Activated effector memory CD4-positive, alpha-beta T cell treated with anti-CD3 and anti-CD28 coated beads, Interleukin-2, amount 50 U/mL, for 16 hours (primary cell): ENCODE results near the gene PRRC2A.
"Not testable (repeated sequence)": the region's sequence is repeated elsewhere in the genome, so short reads cannot be mapped to it uniquely, and the experiment has no call there.

Experiments
- DNase-seq: peaks from one replicate; pipeline ENCODE4 v3.0.0-alpha.2; 2020

PRRC2A gene

DNA sequence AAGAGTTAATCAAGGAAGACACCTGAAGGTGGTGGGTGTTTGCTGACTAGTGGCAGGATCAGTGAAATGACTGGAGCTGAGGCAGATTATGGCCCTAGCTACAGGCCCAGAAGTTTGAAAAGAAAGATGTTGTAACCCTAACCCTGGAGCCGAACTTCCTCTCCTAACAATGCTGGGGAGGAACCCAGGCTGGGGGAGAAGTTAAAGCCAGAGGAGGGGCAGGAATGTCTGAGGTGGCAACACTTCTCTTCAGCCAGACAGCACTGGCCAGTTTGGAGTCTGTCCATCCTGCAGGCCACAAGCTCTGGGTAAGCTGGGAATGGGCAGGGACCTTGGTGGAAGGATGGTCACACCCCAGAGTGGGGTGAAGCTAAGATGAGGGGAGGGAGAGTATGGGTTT, 34.5 kb upstream of the PRRC2A start, which contains the start of gene LST1:
Gene LST1 (plus strand): TSS at position 270 of the 400 bp plus-strand sequence. CDS start 1,023 bp downstream, outside the sequence.
- DNase-seq, result no peak

DNA sequence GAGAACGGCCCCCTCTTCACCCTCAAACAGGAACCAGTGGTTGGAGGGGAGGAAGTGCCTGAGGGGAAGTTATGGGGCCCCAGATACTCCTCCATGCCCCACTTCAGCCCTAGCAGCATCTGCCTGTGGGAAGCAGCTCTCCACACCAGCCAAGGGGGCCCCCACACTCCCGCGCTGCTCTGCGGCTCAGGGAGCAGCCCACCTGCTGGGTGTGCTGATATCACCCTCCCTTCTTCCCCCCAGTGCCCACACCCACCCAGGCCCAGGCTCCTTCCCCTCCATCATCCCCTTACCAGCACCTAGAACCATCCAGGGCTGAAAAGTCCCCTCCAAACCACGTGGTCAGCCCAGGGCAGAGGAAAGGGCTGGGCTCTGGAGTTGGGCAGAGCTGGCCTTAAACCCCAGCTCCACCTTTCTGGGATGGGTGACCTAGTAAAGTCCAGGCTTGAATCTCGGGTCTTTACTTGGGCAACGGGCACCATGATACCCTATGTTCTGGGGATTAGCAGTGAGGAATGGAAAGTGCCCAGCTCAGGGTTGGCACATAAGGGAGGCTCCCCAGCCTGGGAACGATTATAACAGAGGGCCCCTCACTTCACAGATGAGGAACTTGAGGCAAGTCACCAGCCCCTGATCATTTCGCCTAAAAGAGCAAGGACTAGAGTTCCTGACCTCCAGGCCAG, 33.8 kb upstream of the PRRC2A start:
- no peak for DNase-seq

DNA sequence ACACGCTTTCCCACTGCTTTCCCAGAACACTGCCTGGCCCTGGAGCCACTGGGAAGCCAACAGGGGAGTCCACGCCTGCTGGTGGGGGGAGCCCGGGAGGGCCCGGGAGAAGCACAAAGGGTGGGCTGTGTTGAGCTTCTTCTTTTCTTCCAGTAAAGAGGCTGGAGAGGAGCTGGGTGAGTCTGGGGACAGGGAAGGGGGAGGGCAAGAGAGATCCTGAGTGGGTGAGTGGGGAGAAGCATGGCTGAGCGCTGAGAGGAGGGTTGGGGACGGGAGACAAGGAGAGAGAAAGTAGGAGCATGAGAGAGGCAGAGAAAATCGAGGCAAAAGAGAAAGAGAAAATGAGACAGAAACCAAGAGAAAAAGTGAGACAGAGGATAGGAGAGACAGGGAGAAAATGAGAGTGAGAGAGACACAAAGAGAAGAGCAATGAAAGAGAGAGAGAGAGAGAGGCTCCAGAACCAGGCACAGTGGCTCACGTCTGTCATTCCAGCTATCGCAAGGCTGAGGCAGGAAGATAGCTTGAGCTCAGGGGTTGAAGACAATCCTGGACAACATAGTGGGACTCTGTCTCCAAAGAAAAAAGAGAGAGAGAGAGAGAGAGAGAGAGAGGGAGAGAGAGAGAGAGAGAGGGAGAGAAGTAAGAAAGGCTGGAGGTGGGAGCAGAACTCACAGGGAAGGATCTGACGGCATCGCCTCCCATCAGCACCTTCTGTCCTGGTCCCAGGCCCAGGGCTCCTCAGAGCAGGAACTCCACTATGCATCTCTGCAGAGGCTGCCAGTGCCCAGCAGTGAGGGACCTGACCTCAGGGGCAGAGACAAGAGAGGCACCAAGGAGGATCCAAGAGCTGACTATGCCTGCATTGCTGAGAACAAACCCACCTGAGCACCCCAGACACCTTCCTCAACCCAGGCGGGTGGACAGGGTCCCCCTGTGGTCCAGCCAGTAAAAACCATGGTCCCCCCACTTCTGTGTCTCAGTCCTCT, 32.4 kb upstream of the PRRC2A start:
- no peak for DNase-seq

DNA sequence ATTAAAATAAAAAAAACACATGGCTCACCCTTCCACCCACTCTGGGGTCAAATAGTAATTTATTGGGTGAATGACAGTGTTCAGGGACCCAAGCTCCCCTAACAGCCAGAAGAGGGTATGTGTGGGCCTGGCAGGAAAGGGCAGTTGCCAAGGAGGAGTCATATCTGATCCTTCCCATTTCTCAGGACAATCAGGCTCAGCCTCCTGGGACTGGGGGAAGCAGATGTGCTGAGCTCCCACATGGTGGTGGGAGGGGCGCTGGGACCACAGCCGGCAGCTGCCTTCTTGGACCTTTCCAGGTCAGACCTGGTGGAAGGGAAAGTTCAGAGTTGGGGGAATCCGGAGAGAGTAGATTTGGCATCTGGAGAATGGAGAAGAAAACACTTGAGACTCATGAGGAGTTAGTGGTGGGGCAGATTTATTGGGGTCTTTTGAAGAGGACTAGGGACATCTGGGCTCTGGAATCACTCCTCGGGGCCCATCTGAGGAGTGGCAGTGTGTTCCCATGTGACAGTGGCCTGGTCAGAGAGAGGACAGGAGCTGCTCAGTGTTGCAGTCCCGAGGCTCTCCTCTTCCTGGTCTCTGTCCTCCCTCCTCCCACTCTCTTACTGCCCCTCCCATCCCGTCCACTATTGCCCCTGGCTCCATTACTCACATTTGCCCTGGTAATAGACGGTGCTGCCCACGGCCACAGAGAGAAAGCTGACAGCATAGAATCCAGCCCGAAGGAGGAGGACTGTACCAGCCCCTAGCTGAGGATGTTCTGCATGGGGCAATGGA, 31.5 kb upstream of the PRRC2A start:
- DNase-seq, result no peak

DNA sequence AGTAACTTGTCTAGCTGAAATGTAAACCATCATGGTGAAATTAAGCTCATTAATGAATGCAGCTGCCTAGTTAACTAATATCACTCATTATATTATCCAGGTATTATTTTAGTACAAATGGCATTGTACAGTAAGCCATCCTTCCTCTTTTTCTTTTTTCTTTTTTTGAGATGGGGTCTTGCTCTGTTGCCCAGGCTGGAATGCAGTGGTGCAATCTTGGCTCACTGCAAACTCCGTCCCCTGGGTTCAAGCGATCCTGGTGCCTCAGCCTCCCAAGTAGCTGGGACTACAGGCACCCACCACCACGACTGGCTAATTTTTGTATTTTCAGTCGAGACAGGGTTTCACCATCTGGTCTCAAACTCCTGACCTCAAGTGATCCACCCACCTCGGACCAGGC, 29.8 kb upstream of the PRRC2A start:
- not testable (repeated sequence) for DNase-seq

DNA sequence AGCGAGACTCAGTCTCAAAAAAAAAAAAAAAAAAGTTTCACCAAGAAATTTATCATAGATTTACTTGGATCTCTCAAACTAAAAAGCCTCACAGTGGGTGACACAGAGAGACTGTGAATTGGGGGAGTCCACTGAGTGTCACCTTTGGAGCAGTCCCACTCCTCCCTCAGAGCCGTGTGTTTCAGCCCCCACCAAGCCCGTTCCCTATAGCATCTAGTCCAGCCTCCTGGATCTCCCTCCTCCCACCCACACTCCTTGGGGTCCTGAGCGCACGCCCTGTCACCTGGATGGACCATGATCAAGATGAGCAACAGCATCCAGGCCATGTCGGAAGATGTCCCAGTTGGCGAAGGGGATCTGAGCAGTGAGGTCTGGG, 28.1 kb upstream of the PRRC2A start:
- no peak for DNase-seq

DNA sequence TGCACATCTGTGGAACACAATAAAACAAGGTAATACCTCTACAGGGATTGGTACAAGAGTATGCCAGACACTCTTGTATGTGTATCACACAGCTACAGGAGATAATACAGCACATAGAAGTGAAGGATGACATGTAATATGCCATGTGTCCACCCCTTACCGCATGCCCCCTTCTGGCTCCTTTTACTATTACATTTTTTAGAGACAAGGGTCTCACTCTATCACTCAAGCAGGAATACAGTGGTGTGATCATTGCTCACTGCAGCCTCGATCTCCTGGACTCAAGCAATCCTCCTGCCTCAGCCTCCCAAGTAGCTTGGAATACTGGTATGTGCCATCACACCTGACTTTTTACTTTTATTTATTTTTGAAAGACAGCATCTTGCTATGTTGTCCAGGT, 23.5 kb upstream of the PRRC2A start:
- DNase-seq, result no peak

DNA sequence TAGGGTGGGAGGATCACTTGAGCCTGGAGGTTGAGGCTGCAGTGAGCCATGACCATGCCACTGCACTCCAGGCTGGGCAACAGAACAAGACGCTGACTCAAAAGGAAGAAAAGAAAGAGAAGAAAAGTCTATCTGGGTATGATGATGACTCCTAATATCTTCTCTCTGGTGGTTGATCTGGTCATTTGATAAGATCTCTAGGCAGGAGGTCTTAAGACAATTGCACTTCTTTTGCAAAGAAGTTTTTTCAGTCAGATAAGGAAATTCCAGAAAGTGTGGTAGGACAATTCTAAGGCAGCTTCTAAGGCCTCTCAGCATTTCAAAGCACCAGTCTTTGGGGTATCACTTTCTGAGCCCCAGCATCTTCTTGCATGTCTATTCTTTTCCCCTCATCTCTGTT, 13.2 kb upstream of the PRRC2A start:
- DNase-seq, result no peak

DNA sequence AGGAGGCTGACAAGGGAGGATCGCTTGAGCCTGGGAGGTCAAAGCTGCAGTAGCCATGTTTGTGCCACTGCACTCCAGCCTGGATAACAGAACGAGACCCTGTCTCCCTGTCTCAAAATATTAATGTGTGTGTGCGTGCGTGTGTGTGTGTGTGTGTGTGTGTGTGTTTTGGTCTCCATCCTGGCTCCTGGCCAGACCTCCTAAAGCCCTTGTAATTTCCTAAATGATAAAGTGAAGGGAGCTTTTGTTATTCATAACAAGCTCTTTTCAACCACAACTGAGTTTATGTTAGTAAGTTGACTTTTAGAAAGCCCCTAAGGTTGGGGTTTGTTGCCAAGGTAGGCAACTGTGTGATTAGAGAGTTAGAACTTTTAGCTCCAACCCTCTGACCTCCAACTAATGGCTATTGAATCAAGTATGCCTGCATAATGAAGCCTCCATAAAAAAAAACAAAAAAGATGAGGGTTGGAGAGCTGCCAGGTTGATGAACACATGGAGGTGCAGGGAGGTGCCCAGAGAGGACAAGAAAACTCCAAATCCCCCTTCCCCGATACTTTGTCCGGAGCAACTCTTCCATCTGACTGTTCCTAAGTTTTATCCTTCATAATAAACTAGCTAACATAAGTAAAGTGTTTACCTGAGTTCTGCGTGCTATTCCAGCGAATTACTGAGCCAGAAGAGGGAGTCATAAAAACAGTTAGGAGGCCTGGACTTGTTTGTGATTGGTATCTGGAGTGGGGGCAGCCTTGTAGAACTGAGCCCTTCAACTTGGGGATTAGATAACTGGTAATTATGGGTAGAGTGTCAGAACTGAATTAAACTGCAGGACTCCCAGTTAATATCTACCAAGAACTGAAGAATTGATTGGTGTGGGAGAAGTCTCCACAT, 10.8 kb upstream of the PRRC2A start:
- no peak for DNase-seq

DNA sequence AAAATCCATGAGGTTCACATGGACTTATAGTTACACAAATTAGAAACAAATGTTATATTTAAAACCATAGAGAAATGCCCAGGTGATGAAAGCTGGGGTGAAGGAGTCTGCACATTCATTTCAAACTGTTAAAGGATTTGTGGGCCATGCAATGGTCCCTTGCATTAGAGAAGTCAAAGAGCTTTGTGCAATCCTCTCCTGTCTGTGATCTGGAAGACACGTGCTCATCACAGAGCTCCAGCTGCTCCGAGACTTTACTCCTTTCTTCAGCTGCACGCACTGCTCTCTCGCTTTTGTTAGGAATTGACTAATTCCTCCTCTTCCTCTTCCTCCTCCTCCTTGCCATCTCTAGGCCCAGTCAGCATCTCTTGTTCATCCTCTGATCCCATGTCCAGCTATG, 9.5 kb upstream of the PRRC2A start:
- DNase-seq, result no peak

DNA sequence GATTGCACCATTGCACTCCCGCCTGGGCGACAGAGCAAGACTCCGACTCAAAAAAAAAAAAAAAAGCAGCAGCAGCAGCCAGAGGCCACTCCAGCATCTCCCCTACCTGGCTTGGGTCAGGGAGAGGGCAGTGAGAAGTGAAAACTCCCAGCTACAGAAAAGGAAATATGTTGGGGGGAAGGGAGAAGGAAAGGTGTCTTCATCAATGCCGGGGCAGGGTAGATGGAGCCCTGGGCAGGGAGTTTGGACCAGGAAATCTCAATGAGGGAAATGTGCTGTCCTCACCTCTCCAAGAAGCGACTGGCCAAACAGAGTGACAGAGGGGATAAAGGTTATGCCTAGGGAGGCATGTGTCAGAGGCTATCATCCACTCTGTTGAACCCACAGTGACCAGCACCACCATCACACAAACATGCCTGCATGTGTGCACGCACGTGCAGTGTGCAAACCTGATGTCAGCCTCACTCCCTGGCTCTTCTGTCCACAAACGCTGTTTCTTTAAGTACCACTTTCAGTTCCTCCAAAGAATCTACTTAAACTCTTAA, 6.4 kb upstream of the PRRC2A start:
- no peak for DNase-seq

DNA sequence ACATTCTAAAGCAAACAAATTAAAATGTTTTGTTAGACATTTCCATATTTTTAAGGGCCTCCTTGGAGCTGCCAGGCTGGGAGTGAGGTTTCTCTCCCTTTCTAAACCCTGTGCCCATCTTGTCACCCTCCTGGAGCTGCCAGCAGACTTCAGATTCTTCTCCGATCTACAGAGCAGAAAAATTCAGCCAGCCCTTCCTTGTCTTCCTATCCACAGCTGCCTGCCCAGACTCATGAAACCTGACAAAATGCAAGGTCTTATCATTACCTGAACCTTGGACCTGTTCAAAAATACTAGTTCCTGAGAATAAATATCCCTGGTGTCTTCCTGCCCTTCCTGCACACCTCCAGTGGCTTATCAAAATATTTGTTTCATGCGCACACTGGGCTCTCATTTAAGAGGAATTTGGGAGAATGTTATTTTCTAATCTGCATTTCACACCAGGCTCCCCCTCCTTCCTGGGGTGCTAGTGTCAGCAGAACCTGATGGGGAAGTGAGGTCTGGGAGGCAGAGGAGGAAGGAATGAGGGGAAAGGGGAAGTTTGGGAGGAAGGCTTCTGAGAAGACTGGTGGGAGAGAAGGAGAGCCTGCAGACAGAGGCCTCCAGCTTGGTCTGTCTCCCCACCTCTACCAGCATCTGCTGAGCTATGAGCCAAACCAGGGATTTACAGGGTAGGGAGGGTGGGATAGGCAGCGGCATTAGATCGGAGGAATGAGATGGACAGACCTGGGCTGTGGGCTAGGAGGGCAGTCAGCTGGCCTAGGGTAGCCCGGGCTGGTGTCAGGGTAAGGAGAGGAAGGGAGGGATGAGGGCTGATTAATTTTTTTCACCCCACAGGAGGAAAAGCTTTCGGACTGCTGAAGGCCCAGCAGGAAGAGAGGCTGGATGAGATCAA, 5.6 kb upstream of the PRRC2A start, which contains the start of gene AIF1:
Gene AIF1 (plus strand): TSS at position 551 of the 895 bp plus-strand sequence. CDS start 96 bp downstream, at position 647.
- no peak for DNase-seq

DNA sequence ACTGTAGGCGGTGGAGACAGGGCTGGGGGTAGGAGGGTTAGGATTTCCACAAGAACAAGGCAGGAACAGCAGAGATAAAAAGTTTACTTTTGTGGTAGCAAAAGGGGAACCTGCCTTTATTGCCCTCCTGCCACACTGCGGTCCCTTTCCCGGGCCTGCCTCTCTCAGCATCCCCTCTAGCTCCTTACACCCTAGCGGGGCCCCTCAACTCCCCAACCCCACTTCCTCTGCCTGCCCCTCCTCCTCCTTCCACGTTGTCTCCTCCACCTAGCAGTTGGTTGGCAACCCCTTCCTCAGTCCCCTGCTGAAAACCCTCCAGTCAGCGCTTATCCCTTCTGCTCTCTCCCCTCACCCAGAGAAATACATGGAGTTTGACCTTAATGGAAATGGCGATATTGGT, 4.8 kb upstream of the PRRC2A start:
- no peak for DNase-seq

DNA sequence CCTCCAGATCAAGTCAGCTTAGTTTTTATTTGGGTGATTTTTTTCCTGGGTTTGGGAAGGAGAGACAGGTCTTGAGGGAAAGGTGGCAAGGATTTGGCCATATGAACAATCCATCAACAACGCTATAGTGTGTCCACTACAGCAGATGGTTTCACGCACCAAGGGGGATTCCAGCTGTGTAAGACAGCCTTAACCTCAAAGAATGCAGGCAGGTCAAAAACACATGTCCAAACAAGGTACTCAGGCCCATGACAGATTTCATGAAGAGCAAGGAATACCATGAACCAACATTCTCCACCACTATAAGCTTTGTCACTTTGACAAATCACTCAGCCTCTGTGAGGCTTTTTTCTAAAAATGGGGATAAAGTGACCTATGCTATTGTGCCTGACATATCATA, 3.5 kb upstream of the PRRC2A start:
- no peak for DNase-seq

DNA sequence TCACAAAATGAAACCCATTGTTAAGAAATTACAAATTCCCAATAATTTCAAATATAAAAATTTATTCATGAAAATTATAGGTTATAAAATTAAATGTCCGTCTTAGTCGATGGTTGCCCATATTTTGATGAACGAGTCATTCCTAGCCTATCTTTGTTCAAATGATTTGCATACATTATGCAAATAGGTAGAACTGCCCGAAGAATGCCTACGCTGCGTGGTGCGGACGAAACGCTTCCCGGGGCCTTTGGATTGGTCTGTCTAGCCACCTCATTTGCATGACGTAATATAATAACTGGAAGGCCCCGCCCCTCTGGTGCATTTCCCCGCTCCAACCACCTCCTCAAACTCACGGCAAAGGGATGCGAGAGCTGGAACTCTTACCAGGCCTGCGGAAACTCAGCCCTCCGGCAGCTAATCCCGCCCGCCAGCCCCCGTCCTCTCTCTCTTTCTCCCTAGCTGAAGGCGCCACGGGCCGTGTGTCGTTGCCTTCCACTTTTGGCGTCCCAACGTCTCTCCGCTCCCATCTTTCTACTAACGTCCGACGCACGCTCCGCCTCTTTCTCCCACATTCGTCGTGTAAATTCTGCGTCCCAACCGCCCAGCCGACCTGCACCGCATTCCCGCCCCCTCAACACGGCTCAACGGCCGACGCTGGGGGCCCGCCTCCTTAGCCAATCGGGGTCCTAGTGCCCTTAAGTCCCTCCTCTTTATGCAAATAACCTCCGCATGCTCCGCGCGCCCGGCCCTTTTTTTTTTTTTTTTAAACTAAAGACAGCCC, 520 bp upstream of the PRRC2A start:
- peak; percentile 98 for DNase-seq

DNA sequence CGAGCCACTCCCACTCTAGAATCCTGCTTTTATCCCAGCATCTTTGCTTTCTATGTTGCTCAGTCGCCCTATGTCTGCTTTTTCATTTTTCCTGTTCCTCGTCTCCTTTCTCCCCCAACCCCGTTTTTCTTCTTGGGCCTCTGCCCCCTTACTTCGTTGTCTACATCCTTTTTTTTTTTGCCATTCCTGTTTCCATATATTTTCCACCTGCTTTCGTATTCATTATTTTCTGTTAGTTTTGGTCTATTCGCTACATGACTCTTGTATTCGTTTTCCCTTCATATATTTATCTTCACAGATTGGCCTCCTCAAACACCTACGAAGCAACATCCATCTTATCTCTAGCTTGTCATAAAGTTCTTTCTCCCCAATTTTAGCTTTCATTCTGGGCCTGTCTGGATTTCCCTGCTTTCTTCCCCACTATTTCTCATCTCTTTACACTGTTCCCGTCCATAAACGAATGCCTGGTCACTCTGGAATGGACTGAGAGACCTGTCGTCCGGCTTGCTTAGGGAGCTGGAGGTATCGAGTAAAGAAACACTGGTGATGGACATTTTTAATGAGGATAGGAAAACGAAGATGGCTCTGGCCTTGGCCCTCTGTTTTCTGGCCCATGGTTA, 915 bp downstream of the PRRC2A start:
- no peak for DNase-seq

DNA sequence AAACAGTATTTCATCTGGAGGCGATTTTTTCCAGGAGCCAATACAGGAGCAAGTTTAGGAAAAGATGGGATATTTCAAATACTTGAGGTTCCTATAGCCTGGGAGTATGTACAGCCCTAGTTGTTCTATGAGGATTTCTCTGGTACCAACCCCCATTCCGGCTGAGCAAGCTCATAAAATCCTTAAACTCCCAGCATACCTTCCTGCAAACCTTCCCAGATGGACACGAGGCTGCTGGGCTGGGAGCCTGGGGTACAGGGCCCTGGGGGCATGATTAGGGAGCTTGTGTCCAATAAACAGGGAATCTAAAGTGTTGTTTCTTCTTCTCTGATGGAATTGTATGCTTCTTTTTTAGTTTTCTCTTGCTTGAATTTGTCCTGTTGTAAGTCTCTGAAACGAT, 1.5 kb downstream of the PRRC2A start:
- no peak for DNase-seq

DNA sequence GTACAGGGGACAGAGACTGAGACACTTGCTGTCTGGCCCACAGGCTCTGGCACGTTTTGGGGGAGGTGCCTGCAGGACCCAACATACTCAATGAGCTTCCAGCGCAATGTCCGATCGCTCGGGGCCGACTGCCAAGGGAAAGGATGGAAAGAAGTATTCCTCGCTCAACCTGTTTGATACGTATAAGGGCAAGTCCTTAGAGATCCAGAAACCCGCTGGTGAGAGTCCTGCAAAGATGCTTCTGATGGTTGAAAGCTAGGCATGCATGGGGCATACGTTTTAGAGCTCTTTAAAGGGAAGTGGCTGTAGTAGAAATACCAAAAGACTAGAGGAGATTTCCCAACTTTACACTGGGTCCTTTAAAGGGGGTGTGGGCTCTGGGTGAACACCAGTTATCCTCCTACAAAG, 2.2 kb downstream of the PRRC2A start:
- no peak for DNase-seq

DNA sequence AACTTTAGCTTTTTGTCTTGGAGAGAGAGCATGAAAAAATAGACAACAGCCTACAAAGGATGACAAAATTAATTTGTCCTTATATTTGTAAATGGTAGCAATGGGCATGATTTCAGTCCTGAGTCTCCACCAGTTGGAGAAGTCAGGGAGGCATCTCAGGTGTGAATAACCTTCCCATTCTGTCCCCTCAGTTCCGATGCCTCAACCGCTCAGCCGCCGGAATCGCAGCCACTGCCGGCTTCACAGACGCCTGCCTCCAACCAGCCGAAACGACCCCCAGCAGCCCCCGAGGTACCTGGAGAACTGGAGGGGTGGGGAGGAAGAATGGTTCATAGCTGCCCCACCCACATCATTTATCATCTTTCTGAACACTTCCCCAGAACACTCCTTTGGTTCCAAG, 3.6 kb downstream of the PRRC2A start:
- DNase-seq, result no peak
